Liver (tissue), 9 donors: ENCODE data around the gene CS. TPM values are rescaled to one million over a fixed set of nuclear protein-coding genes. Genes with fewer than 3 reads are reported as not detected.
"Not testable (repeated sequence)": the region's sequence is repeated elsewhere in the genome, so short reads cannot be mapped to it uniquely, and the experiment has no call there.

Experiments
- DNase-seq: peaks from one replicate; pipeline ENCODE4 v3.0.0-alpha.2; 2017; ENCODE audit warnings: low spot score
- H3K27ac ChIP-seq, 2 donors: one replicate each; pipeline ENCODE4 v1.7.0; 2013; ENCODE audit warnings: inconsistent platforms in 2 of 2, low read length in 2 of 2, control low read depth in 1 of 2, low read depth in 1 of 2, mild to moderate bottlenecking in 1 of 2
- H3K27me3 ChIP-seq, 4 donors: one replicate each; pipeline versions ENCODE4 v1.6.1 to v1.7.0; 2013; ENCODE audit warnings: low read length in 3 of 4, inconsistent platforms in 1 of 4, mild to moderate bottlenecking in 1 of 4, moderate library complexity in 1 of 4; ENCODE audit not compliant: control insufficient read depth in 4 of 4, insufficient read depth in 4 of 4
- H3K36me3 ChIP-seq, 4 donors: one replicate each; pipeline versions ENCODE4 v1.6.1 to v1.7.0; 2013; ENCODE audit warnings: low read length in 3 of 4, mild to moderate bottlenecking in 3 of 4, low read depth in 1 of 4, moderate library complexity in 1 of 4; ENCODE audit not compliant: control insufficient read depth in 4 of 4, insufficient read depth in 3 of 4
- H3K4me1 ChIP-seq, 4 donors: one replicate each; pipeline versions ENCODE4 v1.6.1 to v1.7.0; 2013; ENCODE audit warnings: low read length in 3 of 4, mild to moderate bottlenecking in 3 of 4, moderate library complexity in 1 of 4; ENCODE audit not compliant: control insufficient read depth in 4 of 4, insufficient read depth in 4 of 4
- H3K4me3 ChIP-seq, 3 donors: one replicate each; pipeline versions ENCODE4 v1.6.1 to v1.7.0; 2013; ENCODE audit warnings: low read length in 3 of 3, control low read depth in 1 of 3, low read depth in 1 of 3, mild to moderate bottlenecking in 1 of 3
- H3K9ac ChIP-seq, 2 donors: one replicate each; pipeline ENCODE4 v1.7.0; 2013; ENCODE audit warnings: low read length in 2 of 2, mild to moderate bottlenecking in 2 of 2, moderate library complexity in 2 of 2, control low read depth in 1 of 2, low read depth in 1 of 2
- H3K9me3 ChIP-seq, 4 donors: one replicate each; pipeline versions ENCODE4 v1.6.1 to v1.7.0; 2013; ENCODE audit warnings: low read length in 3 of 4; ENCODE audit not compliant: control insufficient read depth in 4 of 4
- EGR1 ChIP-seq, 2 donors: IDR thresholded peaks; 2 replicates each; pipeline ENCODE4 v1.6.1; 2016 to 2018; ENCODE audit warnings: antibody characterized with exemption in 2 of 2, low read depth in 2 of 2
- FOXA1 ChIP-seq: IDR thresholded peaks from 2 replicates; pipeline ENCODE4 v1.6.1; 2016; ENCODE audit warnings: antibody characterized with exemption
- FOXA2 ChIP-seq: IDR thresholded peaks from 2 replicates; pipeline ENCODE4 v1.6.1; 2016; ENCODE audit warnings: antibody characterized with exemption
- GABPA ChIP-seq, 2 donors: IDR thresholded peaks in 1 of 2; conservative IDR thresholded peaks in 1 of 2; 2 replicates each; pipeline ENCODE4 v1.6.1; 2016; ENCODE audit warnings: antibody characterized with exemption in 2 of 2, mild to moderate bottlenecking in 1 of 2, moderate library complexity in 1 of 2
- HNF4A ChIP-seq, 2 donors: conservative IDR thresholded peaks; 2 replicates each; pipeline ENCODE4 v1.6.1; 2016; ENCODE audit warnings: antibody characterized with exemption in 2 of 2, mild to moderate bottlenecking in 2 of 2
- HNF4G ChIP-seq: IDR thresholded peaks from 2 replicates; pipeline ENCODE4 v1.6.1; 2016; ENCODE audit warnings: antibody characterized with exemption
- JUND ChIP-seq, 2 donors: IDR thresholded peaks; 2 replicates each; pipeline ENCODE4 v1.6.1; 2016; ENCODE audit warnings: antibody characterized with exemption in 2 of 2
- RAD21 ChIP-seq, 2 donors: IDR thresholded peaks; 2 replicates each; pipeline ENCODE4 v1.6.1; 2016; ENCODE audit warnings: antibody characterized with exemption in 2 of 2, mild to moderate bottlenecking in 2 of 2
- RXRA ChIP-seq, 2 donors: IDR thresholded peaks; 2 replicates each; pipeline ENCODE4 v1.6.1; 2017 to 2018; ENCODE audit warnings: antibody characterized with exemption in 2 of 2, mild to moderate bottlenecking in 1 of 2
- SP1 ChIP-seq: IDR thresholded peaks from 2 replicates; pipeline ENCODE4 v1.6.1; 2018; ENCODE audit warnings: antibody characterized with exemption, mild to moderate bottlenecking
- YY1 ChIP-seq: IDR thresholded peaks from 2 replicates; pipeline ENCODE4 v1.6.1; 2016; ENCODE audit warnings: antibody characterized with exemption, mild to moderate bottlenecking
- WGBS: extraction: QIAGEN DNeasy Blood & Tissue Kit; methylation state at CpG from one replicate; pipeline ENCODE4 v1.1.7; 2013; 5-methylcytosine and 5-hydroxymethylcytosine counted together
- polyA plus RNA-seq, 2 donors: library from polyadenylated mRNA; stranded (reverse) in 1 of 2; unstranded in 1 of 2; fragments of 200-250 nt in 1 of 2; fragments of >200 nt in 1 of 2; fragmentation: Nextera tagmentation in 1 of 2; extraction: Ambion mirVana in 1 of 2; gene quantifications; one replicate each; pipeline versions ENCODE4 v1.2.1 to v1.2.3, GENCODE V29; 2013 to 2015
- total RNA-seq, 2 donors: library from RNA; depleted of rRNA; stranded (reverse); fragments of >200 nt; gene quantifications; one replicate each; pipeline ENCODE4 v1.2.3, GENCODE V29; 2014
- TF ChIP-seq, protein P1 (sequence below): IDR thresholded peaks from 2 replicates; pipeline ENCODE4 v1.6.1; 2016; ENCODE audit warnings: antibody characterized with exemption, mild to moderate bottlenecking
- TF ChIP-seq, protein P2 (sequence below): IDR thresholded peaks from 2 replicates; pipeline ENCODE4 v1.6.1; 2016; ENCODE audit warnings: antibody characterized with exemption
- TF ChIP-seq, protein P3 (sequence below): fragments of 150-350 bp; IDR thresholded peaks from 2 replicates; pipeline ENCODE4 v1.5.1; 2017; ENCODE audit warnings: improper control_type of control experiment, low read depth, low read length; ENCODE audit not compliant: missing input control
- TF ChIP-seq, protein P4 (sequence below): IDR thresholded peaks from 2 replicates; pipeline ENCODE4 v1.6.1; 2016; ENCODE audit warnings: antibody characterized with exemption
- TF ChIP-seq, protein P5 (sequence below): IDR thresholded peaks from 2 replicates; pipeline ENCODE4 v1.6.1; 2016; ENCODE audit warnings: antibody characterized with exemption
- donor health status: healthy.
- donor health status: healthy.
- donor health status: healthy.
- donor health status: healthy.
- donor health status: healthy.

The CS gene
- total and polyA plus RNA-seq, 4 donors, result 33.8 to 79.9 (median 47.5) TPM

DNA sequence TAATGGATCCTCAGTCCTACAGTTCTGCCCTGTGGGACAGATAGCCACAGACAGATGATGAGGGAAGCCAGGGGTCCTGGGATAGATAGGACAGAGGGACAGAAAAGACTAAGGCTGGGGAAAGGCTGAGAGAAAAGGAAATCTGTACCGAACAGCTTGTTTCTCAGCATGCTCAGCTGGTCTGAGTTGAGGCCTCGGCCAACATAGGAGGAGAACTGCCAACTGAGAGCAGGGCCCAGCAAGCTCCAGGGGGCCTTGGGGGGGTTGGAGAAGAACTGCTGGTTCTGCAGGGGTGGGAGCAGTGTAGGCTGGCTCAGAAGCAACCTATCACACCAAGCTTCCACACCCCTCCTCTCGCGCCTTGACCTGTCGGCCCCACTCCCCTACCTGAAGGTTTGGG lies 48.6 kb upstream of the CS start:
- Histone ChIP-seq H3K27me3 (no peaks in the 10 kb centered on the region), H3K9ac (no peak overlapping the region), H3K4me3 (no peak overlapping the region), H3K4me1 (no peaks in the 10 kb centered on the region), H3K36me3 (peaks cover 18 to 77% (median 69%) of the 10 kb centered on the region in 4 donors), H3K27ac (no peak overlapping the region), H3K9me3 (no peaks in the 10 kb centered on the region)
- TF ChIP-seq, protein P1, sequence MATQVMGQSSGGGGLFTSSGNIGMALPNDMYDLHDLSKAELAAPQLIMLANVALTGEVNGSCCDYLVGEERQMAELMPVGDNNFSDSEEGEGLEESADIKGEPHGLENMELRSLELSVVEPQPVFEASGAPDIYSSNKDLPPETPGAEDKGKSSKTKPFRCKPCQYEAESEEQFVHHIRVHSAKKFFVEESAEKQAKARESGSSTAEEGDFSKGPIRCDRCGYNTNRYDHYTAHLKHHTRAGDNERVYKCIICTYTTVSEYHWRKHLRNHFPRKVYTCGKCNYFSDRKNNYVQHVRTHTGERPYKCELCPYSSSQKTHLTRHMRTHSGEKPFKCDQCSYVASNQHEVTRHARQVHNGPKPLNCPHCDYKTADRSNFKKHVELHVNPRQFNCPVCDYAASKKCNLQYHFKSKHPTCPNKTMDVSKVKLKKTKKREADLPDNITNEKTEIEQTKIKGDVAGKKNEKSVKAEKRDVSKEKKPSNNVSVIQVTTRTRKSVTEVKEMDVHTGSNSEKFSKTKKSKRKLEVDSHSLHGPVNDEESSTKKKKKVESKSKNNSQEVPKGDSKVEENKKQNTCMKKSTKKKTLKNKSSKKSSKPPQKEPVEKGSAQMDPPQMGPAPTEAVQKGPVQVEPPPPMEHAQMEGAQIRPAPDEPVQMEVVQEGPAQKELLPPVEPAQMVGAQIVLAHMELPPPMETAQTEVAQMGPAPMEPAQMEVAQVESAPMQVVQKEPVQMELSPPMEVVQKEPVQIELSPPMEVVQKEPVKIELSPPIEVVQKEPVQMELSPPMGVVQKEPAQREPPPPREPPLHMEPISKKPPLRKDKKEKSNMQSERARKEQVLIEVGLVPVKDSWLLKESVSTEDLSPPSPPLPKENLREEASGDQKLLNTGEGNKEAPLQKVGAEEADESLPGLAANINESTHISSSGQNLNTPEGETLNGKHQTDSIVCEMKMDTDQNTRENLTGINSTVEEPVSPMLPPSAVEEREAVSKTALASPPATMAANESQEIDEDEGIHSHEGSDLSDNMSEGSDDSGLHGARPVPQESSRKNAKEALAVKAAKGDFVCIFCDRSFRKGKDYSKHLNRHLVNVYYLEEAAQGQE, result no peak
- TF ChIP-seq FOXA2 (no peak), HNF4G (no peak), FOXA1 (no peak), SP1 (no peak), RXRA (IDR thresholded peaks at IDR 0.05) (no peak), YY1 (no peak), JUND (IDR thresholded peaks at IDR 0.05) (no peak), RAD21 (IDR thresholded peaks at IDR 0.05) (no peak), EGR1 (IDR thresholded peaks at IDR 0.05; ENCODE audit: low read depth in 2 of 2) (no peak), HNF4A (conservative IDR thresholded peaks at IDR 0.05) (no peak), GABPA (IDR thresholded peaks at IDR 0.05 in 1 of 2, conservative IDR thresholded peaks at IDR 0.05 in 1 of 2) (no peak)
- TF ChIP-seq, protein P2, sequence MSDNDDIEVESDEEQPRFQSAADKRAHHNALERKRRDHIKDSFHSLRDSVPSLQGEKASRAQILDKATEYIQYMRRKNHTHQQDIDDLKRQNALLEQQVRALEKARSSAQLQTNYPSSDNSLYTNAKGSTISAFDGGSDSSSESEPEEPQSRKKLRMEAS, result no peak
- TF ChIP-seq, protein P3, sequence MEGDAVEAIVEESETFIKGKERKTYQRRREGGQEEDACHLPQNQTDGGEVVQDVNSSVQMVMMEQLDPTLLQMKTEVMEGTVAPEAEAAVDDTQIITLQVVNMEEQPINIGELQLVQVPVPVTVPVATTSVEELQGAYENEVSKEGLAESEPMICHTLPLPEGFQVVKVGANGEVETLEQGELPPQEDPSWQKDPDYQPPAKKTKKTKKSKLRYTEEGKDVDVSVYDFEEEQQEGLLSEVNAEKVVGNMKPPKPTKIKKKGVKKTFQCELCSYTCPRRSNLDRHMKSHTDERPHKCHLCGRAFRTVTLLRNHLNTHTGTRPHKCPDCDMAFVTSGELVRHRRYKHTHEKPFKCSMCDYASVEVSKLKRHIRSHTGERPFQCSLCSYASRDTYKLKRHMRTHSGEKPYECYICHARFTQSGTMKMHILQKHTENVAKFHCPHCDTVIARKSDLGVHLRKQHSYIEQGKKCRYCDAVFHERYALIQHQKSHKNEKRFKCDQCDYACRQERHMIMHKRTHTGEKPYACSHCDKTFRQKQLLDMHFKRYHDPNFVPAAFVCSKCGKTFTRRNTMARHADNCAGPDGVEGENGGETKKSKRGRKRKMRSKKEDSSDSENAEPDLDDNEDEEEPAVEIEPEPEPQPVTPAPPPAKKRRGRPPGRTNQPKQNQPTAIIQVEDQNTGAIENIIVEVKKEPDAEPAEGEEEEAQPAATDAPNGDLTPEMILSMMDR, result no peak
- TF ChIP-seq, protein P4, sequence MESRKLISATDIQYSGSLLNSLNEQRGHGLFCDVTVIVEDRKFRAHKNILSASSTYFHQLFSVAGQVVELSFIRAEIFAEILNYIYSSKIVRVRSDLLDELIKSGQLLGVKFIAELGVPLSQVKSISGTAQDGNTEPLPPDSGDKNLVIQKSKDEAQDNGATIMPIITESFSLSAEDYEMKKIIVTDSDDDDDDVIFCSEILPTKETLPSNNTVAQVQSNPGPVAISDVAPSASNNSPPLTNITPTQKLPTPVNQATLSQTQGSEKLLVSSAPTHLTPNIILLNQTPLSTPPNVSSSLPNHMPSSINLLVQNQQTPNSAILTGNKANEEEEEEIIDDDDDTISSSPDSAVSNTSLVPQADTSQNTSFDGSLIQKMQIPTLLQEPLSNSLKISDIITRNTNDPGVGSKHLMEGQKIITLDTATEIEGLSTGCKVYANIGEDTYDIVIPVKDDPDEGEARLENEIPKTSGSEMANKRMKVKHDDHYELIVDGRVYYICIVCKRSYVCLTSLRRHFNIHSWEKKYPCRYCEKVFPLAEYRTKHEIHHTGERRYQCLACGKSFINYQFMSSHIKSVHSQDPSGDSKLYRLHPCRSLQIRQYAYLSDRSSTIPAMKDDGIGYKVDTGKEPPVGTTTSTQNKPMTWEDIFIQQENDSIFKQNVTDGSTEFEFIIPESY, result no peak
- TF ChIP-seq, protein P5, sequence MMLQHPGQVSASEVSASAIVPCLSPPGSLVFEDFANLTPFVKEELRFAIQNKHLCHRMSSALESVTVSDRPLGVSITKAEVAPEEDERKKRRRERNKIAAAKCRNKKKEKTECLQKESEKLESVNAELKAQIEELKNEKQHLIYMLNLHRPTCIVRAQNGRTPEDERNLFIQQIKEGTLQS, result no peak
- no peak for DNase-seq
- WGBS, result 94% methylated on average over 5 of the region's 5 CpGs

DNA sequence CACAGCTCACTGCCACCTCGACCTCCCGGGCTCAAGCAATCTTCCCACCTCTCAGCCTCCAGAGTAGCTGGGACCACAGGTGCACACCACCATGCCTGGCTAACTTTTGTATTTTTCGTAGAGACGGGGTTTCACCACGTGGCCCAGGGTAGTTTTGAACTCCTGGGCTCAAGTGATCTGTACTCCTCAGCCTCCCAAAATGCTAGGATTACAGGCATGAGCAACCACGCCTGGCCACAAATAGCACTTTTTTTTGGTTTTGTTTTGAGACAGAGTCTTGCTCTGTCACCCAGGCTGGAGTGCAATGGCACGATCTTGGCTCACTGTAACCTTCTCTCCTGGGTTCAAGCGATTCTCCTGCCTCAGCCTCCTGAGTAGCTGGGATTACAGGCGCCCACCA lies 47.1 kb upstream of the CS start:
- not testable (repeated sequence) for H3K9ac ChIP-seq, H3K4me3 ChIP-seq, H3K4me1 ChIP-seq, H3K27me3 ChIP-seq, H3K9me3 ChIP-seq, H3K27ac ChIP-seq, DNase-seq
- peaks cover 20 to 83% (median 74%) of the 10 kb centered on the region in 4 donors for H3K36me3 ChIP-seq
- 92% methylated on average over 9 of the region's 9 CpGs for WGBS
